Measurements from ENCODE around the gene CSRP1.

Gene CSRP1

GRCh38 chr1:201515895-201516294 lies 9.0 kb upstream of the CSRP1 start:
- TF ChIP-seq JUND (IDR thresholded peaks at IDR 0.05; ENCODE audit: low read depth), result no peak
- DNase-seq (ENCODE audit: low read depth in 1 of 2, low spot score in 1 of 2), result no peak
- in situ Hi-C loops (cut with HindIII; ENCODE audit: low pct_unique_long_range_greater_than_20kb, low sequenced_read_pairs), result no loop called here

- no peak for TF ChIP-seq JUND (IDR thresholded peaks at IDR 0.05; ENCODE audit: low read depth)
- no peak for DNase-seq (ENCODE audit: low read depth in 1 of 2, low spot score in 1 of 2)
- in situ Hi-C loops (cut with HindIII; ENCODE audit: low pct_unique_long_range_greater_than_20kb, low sequenced_read_pairs), result no loop called here
Observed at GRCh38 chr1:201515062-201515750, 8.3 kb upstream of the CSRP1 start.

- TF ChIP-seq JUND (IDR thresholded peaks at IDR 0.05; ENCODE audit: low read depth), result no peak
- no peak for DNase-seq (ENCODE audit: low read depth in 1 of 2, low spot score in 1 of 2)
- in situ Hi-C loops (cut with HindIII; ENCODE audit: low pct_unique_long_range_greater_than_20kb, low sequenced_read_pairs), result no loop called here
Observed at GRCh38 chr1:201514466-201514865, 7.5 kb upstream of the CSRP1 start.

GRCh38 chr1:201513498-201514243 lies 6.7 kb upstream of the CSRP1 start:
- DNase-seq (ENCODE audit: low read depth in 1 of 2, low spot score in 1 of 2), result no peak
- no peak for TF ChIP-seq JUND (IDR thresholded peaks at IDR 0.05; ENCODE audit: low read depth)
- in situ Hi-C loops (cut with HindIII; ENCODE audit: low pct_unique_long_range_greater_than_20kb, low sequenced_read_pairs), result no loop called here

- in situ Hi-C loops (cut with HindIII; ENCODE audit: low pct_unique_long_range_greater_than_20kb, low sequenced_read_pairs), result no loop called here
- no peak for TF ChIP-seq JUND (IDR thresholded peaks at IDR 0.05; ENCODE audit: low read depth)
- peak; percentile 44 to 56 for DNase-seq (ENCODE audit: low read depth in 1 of 2, low spot score in 1 of 2)
Observed at GRCh38 chr1:201511941-201512539, 5.1 kb upstream of the CSRP1 start.

GRCh38 chr1:201511396-201511940 lies 4.5 kb upstream of the CSRP1 start:
- no peak for DNase-seq (ENCODE audit: low read depth in 1 of 2, low spot score in 1 of 2)
- TF ChIP-seq JUND (IDR thresholded peaks at IDR 0.05; ENCODE audit: low read depth), result no peak
- in situ Hi-C loops (cut with HindIII; ENCODE audit: low pct_unique_long_range_greater_than_20kb, low sequenced_read_pairs), result no loop called here

GRCh38 chr1:201510734-201511133 lies 3.8 kb upstream of the CSRP1 start:
- in situ Hi-C loops (cut with HindIII; ENCODE audit: low pct_unique_long_range_greater_than_20kb, low sequenced_read_pairs), result no loop called here
- no peak for TF ChIP-seq JUND (IDR thresholded peaks at IDR 0.05; ENCODE audit: low read depth)
- no peak for DNase-seq (ENCODE audit: low read depth in 1 of 2, low spot score in 1 of 2)

GRCh38 chr1:201509601-201510374 lies 2.9 kb upstream of the CSRP1 start:
- in situ Hi-C loops (cut with HindIII; ENCODE audit: low pct_unique_long_range_greater_than_20kb, low sequenced_read_pairs), result no loop called here
- no peak for TF ChIP-seq JUND (IDR thresholded peaks at IDR 0.05; ENCODE audit: low read depth)

GRCh38 chr1:201508809-201509208 lies 1.9 kb upstream of the CSRP1 start:
- TF ChIP-seq JUND (IDR thresholded peaks at IDR 0.05; ENCODE audit: low read depth), result no peak
- DNase-seq (ENCODE audit: low read depth in 1 of 2, low spot score in 1 of 2), result no peak
- in situ Hi-C loops (cut with HindIII; ENCODE audit: low pct_unique_long_range_greater_than_20kb, low sequenced_read_pairs), result no loop called here

More at GRCh38 chr1:201509601-201510374, 2.9 kb upstream of the CSRP1 start:
- DNase-seq (ENCODE audit: low read depth in 1 of 2, low spot score in 1 of 2), result no peak

GRCh38 chr1:201507360-201507675 lies 395 bp upstream of the CSRP1 start:
- DNase-seq (ENCODE audit: low read depth in 1 of 2, low spot score in 1 of 2), result no peak
- in situ Hi-C loops (cut with HindIII; ENCODE audit: low pct_unique_long_range_greater_than_20kb, low sequenced_read_pairs), result no loop called here
- TF ChIP-seq JUND (IDR thresholded peaks at IDR 0.05; ENCODE audit: low read depth), result no peak

GRCh38 chr1:201506092-201506491 lies 831 bp downstream of the CSRP1 start:
- TF ChIP-seq JUND (IDR thresholded peaks at IDR 0.05; ENCODE audit: low read depth), result no peak
- in situ Hi-C loops (cut with HindIII; ENCODE audit: low pct_unique_long_range_greater_than_20kb, low sequenced_read_pairs), result no loop called here
- DNase-seq (ENCODE audit: low read depth in 1 of 2, low spot score in 1 of 2), result no peak

GRCh38 chr1:201505503-201505890 lies 1.4 kb downstream of the CSRP1 start:
- no peak for TF ChIP-seq JUND (IDR thresholded peaks at IDR 0.05; ENCODE audit: low read depth)
- in situ Hi-C loops (cut with HindIII; ENCODE audit: low pct_unique_long_range_greater_than_20kb, low sequenced_read_pairs), result no loop called here

More at GRCh38 chr1:201505503-201505890, 1.4 kb downstream of the CSRP1 start:
- DNase-seq (ENCODE audit: low read depth in 1 of 2, low spot score in 1 of 2), result peak; percentile 60 to 74

Data from T47D (cell line).